CD4-positive, alpha-beta T cell (primary cell): Measurements from ENCODE around the gene DGKA. TPM values are rescaled to one million over a fixed set of nuclear protein-coding genes. Genes with fewer than 3 reads are reported as not detected.

ENCODE experiments used
- ATAC-seq: fragments of 200-7000 bp; cut with Tn5 transposase; one replicate; pipeline ENCODE4 v1.10.0; 2022; ENCODE audit warnings: mild to moderate bottlenecking; ENCODE audit not compliant: poor library complexity
- CTCF ChIA-PET: fragments of 350-600 bp; sonication (Branson Sonifier 250); formaldehyde crosslinking; loops from one replicate; lab custom pipeline; 2021; ENCODE audit warnings: antibody characterized with exemption, inconsistent platforms; lab: Charles Lee
- POLR2A ChIA-PET: fragments of 350-600 bp; sonication (Branson Sonifier 250); formaldehyde crosslinking; loops from one replicate; lab custom pipeline; 2021; ENCODE audit warnings: antibody characterized with exemption, inconsistent platforms; lab: Charles Lee
- DNase-seq, 14 experiments: peaks; one replicate each; pipeline ENCODE4 v3.0.0-alpha.2; 2013 to 2020; ENCODE audit warnings: mixed read lengths in 2 of 14
- H3K27ac ChIP-seq, 2 donors: one replicate each; pipeline versions ENCODE4 v1.5.1 to v1.7.0; 2013; ENCODE audit warnings: low read length in 2 of 2, low read depth in 1 of 2, mild to moderate bottlenecking in 1 of 2
- H3K27me3 ChIP-seq, 2 experiments: 1 replicate in 1 of 2; 2 replicates in 1 of 2; pipeline versions ENCODE4 v1.6.1 to v1.7.0; 2013; ENCODE audit warnings: low read length in 2 of 2, control low read depth in 1 of 2, mild to moderate bottlenecking in 1 of 2, moderate library complexity in 1 of 2; ENCODE audit not compliant: insufficient read depth in 2 of 2, control insufficient read depth in 1 of 2
- H3K36me3 ChIP-seq: one replicate; pipeline ENCODE4 v1.6.1; 2013; ENCODE audit warnings: low read length, control low read depth; ENCODE audit not compliant: insufficient read depth
- H3K4me1 ChIP-seq: one replicate; pipeline ENCODE4 v1.6.1; 2013; ENCODE audit warnings: low read length, control low read depth; ENCODE audit not compliant: insufficient read depth
- H3K4me3 ChIP-seq: one replicate; pipeline ENCODE4 v1.5.1; 2013; ENCODE audit warnings: mild to moderate bottlenecking, low read length, moderate library complexity
- H3K9me3 ChIP-seq, 2 experiments: 1 replicate in 1 of 2; 2 replicates in 1 of 2; pipeline versions ENCODE4 v1.6.1 to v1.7.0; 2013; ENCODE audit warnings: low read length in 2 of 2, mild to moderate bottlenecking in 2 of 2, control low read depth in 1 of 2, moderate library complexity in 1 of 2; ENCODE audit not compliant: control insufficient read depth in 1 of 2, insufficient read depth in 1 of 2
- H3K27ac Mint-ChIP-seq: one replicate; pipeline ENCODE4 v1.8.0; 2020; ENCODE audit warnings: mixed read lengths
- H3K27me3 Mint-ChIP-seq: one replicate; pipeline ENCODE4 v1.8.0; 2021; ENCODE audit warnings: mixed read lengths
- H3K36me3 Mint-ChIP-seq: one replicate; pipeline ENCODE4 v1.8.0; 2021; ENCODE audit warnings: low read depth, mixed read lengths
- H3K4me1 Mint-ChIP-seq: one replicate; pipeline ENCODE4 v1.8.0; 2021; ENCODE audit warnings: low read depth, mixed read lengths
- H3K4me3 Mint-ChIP-seq: one replicate; pipeline ENCODE4 v1.8.0; 2020; ENCODE audit warnings: mild to moderate bottlenecking, mixed read lengths
- H3K9me3 Mint-ChIP-seq: one replicate; pipeline ENCODE4 v1.8.0; 2020; ENCODE audit warnings: mixed read lengths
- intact Hi-C, 2 experiments: fragments of 100-400 bp; cut with DNase I in 1 of 2; cut with micrococcal nuclease in 1 of 2; formaldehyde crosslinking; loops; one replicate each; pipeline versions ENCODE4 v1.15.1 to v1.9.0; 2023 to 2025; cut with DNase I, micrococcal nuclease
- total RNA-seq, 174 experiments: library from RNA in 2 of 174; stranded (reverse) in 2 of 174; gene quantifications; one replicate each; pipeline ENCODE4 v1.2.3 and lab custom pipeline; 2021 to 2026
- TF ChIP-seq, protein P1 (sequence below): fragments of 200-600 bp; IDR thresholded peaks from one replicate; pipeline ENCODE4 v1.8.0; 2022; ENCODE audit warnings: antibody characterized with exemption, mild to moderate bottlenecking

DGKA gene
- total RNA-seq, 2 experiments from 2014 or later = 799 to 818 TPM

DNA sequence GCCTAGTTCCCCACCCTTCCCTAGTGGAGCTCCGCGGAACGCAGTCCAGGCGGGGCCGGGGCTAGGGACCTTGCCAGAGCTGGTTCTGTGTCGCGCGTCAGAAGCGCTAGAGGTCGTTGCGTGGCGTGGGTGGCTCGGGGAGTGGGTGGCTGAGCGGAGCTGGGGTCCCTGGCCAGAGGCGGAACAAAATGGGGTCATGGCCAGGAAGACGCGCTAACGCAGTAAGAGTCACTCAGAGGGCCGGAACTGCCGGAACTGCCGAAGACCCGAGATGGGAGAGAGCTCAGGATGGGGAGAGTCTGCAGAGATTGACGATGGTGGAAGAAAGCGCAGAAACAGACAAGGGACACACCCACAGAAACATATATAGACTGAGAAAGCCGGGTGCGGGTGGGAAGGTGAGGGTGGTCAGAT lies 4.8 kb downstream of the DGKA start:
- Histone ChIP-seq H3K9me3 (no peaks in the 10 kb centered on the region), H3K27ac (peak overlapping the region; percentile 70 to 81), H3K27me3 (no peaks in the 10 kb centered on the region), H3K4me3 (peak overlapping the region; percentile 98), H3K4me1 (peaks cover 87% of the 10 kb centered on the region), H3K36me3 (peaks cover 85% of the 10 kb centered on the region)
- peak overlapping the region; percentile 97 for H3K27ac Mint-ChIP-seq
- DNase-seq = peak in 7 of 14 experiments; percentile 24 to 59 (median 48)
- no peaks in the 10 kb centered on the region for H3K27me3 Mint-ChIP-seq
- H3K9me3 Mint-ChIP-seq = no peaks in the 10 kb centered on the region
- TF ChIP-seq, protein P1, sequence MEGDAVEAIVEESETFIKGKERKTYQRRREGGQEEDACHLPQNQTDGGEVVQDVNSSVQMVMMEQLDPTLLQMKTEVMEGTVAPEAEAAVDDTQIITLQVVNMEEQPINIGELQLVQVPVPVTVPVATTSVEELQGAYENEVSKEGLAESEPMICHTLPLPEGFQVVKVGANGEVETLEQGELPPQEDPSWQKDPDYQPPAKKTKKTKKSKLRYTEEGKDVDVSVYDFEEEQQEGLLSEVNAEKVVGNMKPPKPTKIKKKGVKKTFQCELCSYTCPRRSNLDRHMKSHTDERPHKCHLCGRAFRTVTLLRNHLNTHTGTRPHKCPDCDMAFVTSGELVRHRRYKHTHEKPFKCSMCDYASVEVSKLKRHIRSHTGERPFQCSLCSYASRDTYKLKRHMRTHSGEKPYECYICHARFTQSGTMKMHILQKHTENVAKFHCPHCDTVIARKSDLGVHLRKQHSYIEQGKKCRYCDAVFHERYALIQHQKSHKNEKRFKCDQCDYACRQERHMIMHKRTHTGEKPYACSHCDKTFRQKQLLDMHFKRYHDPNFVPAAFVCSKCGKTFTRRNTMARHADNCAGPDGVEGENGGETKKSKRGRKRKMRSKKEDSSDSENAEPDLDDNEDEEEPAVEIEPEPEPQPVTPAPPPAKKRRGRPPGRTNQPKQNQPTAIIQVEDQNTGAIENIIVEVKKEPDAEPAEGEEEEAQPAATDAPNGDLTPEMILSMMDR = no peak
- H3K4me3 Mint-ChIP-seq = peak overlapping the region; percentile 99
- H3K4me1 Mint-ChIP-seq = peaks cover 74% of the 10 kb centered on the region
- ChIA-PET POLR2A (interaction anchor here (0.8 to 18.6 kb wide), 13 partner anchors 9 to 206 kb away, joined by 3 to 251 read pairs (median 14); partner anchors contain the start of genes CD63, DNAJC14, ORMDL2 and PYM1), CTCF (interaction anchor here (0.7 to 6.6 kb wide), 10 partner anchors 9 to 211 kb away, joined by 3 to 31 read pairs (median 4); partner anchors contain the start of genes DNAJC14, PYM1 and RAB5B)
- intact Hi-C loops = no loop called here
- ATAC-seq = peak; percentile 13
- peaks cover 93% of the 10 kb centered on the region for H3K36me3 Mint-ChIP-seq

DNA sequence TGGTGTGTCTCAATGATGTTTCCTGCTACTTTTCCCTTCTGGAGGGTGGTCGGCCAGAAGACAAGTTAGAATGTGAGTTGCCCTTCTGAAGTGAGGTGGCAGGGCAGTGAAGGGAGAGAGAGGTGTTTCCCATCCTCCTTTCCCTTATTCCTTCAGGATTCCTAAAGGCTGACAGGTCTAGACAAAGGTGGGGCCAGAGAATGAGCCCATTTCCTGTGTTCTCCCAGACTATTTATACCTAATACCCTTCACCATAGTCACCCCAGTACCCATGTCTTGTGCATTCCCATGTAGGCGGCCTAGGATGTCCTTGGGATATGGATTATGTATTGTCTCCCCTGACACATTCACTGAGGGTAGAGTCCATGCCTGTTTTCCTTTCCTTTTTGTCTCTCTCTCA lies 7.0 kb downstream of the DGKA start:
- no peaks in the 10 kb centered on the region for H3K9me3 Mint-ChIP-seq
- ChIA-PET POLR2A (interaction anchor here (3.3 to 18.6 kb wide), 3 partner anchors 10 to 120 kb away, joined by 57 to 251 read pairs (median 109); partner anchors contain the start of genes DGKA, ORMDL2, PYM1 and RAB5B), CTCF (interaction anchor here (5.4 kb wide), 1 partner anchor 10 kb away, joined by 86 read pairs; the partner anchor contains the start of genes DGKA and PYM1)
- peak overlapping the region; percentile 97 for H3K27ac Mint-ChIP-seq
- no peaks in the 10 kb centered on the region for H3K9me3 ChIP-seq
- DNase-seq (no peak), ATAC-seq (no peak)
- H3K4me1 ChIP-seq = peaks cover 94% of the 10 kb centered on the region
- H3K27me3 Mint-ChIP-seq = no peaks in the 10 kb centered on the region
- intact Hi-C loops = no loop called here
- peaks cover 100% of the 10 kb centered on the region for H3K36me3 ChIP-seq
- peak overlapping the region; percentile 50 to 70 for H3K27ac ChIP-seq
- peaks cover 97% of the 10 kb centered on the region for H3K36me3 Mint-ChIP-seq
- H3K4me3 Mint-ChIP-seq = peak overlapping the region; percentile 40
- no peak overlapping the region for H3K4me3 ChIP-seq
- no peaks in the 10 kb centered on the region for H3K27me3 ChIP-seq
- TF ChIP-seq, protein P1 = no peak
- H3K4me1 Mint-ChIP-seq = peaks cover 88% of the 10 kb centered on the region

DNA sequence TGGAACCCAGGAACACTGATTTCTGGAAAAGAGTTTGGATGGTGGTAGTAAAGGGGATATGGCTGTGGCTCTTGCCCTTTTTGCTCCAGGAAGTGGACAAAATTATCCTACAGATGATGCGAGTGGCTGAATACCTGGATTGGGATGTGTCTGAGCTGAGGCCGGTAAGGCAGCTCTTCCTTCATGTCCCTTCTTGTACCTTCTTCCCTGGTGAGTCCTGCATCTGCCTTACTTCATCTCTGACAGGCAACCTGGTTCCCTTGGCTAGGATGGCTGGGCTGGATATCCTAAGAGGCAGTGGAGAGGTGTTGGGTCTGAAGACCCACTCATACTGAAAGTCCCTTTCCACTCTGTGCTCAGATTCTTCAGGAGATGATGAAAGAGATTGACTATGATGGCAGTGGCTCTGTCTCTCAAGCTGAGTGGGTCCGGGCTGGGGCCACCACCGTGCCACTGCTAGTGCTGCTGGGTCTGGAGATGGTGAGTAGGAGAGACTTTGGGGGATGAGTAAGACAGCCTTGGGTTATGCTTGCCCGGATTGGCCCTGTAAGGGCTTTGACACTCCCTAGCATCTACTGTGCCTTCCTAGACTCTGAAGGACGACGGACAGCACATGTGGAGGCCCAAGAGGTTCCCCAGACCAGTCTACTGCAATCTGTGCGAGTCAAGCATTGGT lies 8.0 kb downstream of the DGKA start:
- intact Hi-C loops = no loop called here
- POLR2A ChIA-PET = interaction anchor here (0.6 to 18.6 kb wide), 13 partner anchors 11 to 209 kb away, joined by 3 to 251 read pairs (median 6); partner anchors contain the start of genes DGKA, DNAJC14, ORMDL2 and PA2G4
- Mint-ChIP-seq H3K36me3 (peaks cover 99% of the 10 kb centered on the region), H3K27me3 (no peaks in the 10 kb centered on the region), H3K27ac (peak overlapping the region; percentile 97), H3K4me1 (peaks cover 83% of the 10 kb centered on the region), H3K4me3 (peak overlapping the region; percentile 65), H3K9me3 (no peaks in the 10 kb centered on the region)
- no peaks in the 10 kb centered on the region for H3K27me3 ChIP-seq
- TF ChIP-seq, protein P1 = no peak
- CTCF ChIA-PET = interaction anchor here (1.0 to 5.4 kb wide), 4 partner anchors 10 to 200 kb away, joined by 5 to 86 read pairs (median 14); partner anchors contain the start of genes DGKA, ORMDL2, PYM1 and SARNP
- H3K4me1 ChIP-seq = peaks cover 84% of the 10 kb centered on the region
- peaks cover 100% of the 10 kb centered on the region for H3K36me3 ChIP-seq
- H3K27ac ChIP-seq = peak overlapping the region; percentile 50 to 70
- ATAC-seq = no peak
- no peaks in the 10 kb centered on the region for H3K9me3 ChIP-seq
- DNase-seq = peak in 1 of 14 experiments; percentile 18
- H3K4me3 ChIP-seq = no peak overlapping the region
